ENCODE measurements around the gene FAM241B. TPM values are rescaled to one million over a fixed set of nuclear protein-coding genes. Genes with fewer than 3 reads are reported as not detected.

FAM241B gene
- total and polyA plus RNA-seq, 10 of the 15 experiments (the other 5 are each of a cell fraction or from before 2014, with no cell fraction given), result 0.09 to 0.99 (median 0.24) TPM

DNA sequence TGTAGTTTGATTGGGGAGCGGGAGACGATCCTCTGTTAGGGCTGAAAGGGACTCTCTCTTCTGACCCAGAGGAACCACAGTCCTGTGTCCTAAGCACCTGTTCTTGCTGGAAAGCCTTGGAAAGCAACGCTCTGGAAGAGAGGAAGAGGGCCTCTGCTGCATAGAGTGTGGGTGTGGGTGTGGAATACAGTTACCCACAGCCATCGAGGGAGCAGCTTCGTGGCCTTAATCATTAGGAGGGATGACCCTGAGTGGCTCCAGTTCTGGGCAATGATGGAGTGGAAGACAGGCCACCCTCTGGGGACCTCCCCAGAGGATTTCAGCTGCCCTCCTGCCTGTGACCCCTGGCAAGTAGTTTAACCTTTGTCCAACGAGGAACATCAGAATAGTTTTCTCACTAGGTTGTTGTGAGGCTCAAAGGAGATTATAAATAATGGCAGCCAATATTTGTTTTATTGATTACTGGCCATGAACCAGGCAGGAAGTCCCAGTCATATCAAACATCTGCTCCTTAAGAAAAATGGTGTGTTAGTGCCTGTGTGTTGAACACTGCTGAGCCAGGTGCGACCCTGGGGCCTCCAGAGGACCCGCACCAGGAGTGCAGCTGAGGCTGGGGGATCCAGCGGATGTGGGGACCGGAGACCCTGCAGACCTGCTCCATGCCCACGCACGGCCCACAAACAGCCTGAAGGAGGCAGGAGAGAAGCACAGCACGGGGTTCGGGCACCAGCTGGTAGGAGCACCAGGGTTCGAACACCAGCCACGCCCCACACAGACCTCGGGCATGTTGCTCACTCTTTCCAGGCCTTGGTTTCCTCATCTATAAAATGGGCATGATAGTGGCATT is 35.6 kb downstream of the FAM241B start (continued):
- TF ChIP-seq, protein P1, sequence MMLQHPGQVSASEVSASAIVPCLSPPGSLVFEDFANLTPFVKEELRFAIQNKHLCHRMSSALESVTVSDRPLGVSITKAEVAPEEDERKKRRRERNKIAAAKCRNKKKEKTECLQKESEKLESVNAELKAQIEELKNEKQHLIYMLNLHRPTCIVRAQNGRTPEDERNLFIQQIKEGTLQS (IDR thresholded peaks at IDR 0.05; ENCODE audit: borderline replicate concordance, extremely low read depth, low read depth, low read length), result no peak
- TF ChIP-seq IRF4 (IDR thresholded peaks at IDR 0.05; ENCODE audit: low read depth, low read length) (no peak), BHLHE40 (IDR thresholded peaks at IDR 0.05; ENCODE audit: borderline replicate concordance in 1 of 2, low read depth in 2 of 2, low read length in 1 of 2) (no peak), NRF1 (conservative IDR thresholded peaks at IDR 0.05; ENCODE audit: low read depth, low read length) (no peak)

DNA sequence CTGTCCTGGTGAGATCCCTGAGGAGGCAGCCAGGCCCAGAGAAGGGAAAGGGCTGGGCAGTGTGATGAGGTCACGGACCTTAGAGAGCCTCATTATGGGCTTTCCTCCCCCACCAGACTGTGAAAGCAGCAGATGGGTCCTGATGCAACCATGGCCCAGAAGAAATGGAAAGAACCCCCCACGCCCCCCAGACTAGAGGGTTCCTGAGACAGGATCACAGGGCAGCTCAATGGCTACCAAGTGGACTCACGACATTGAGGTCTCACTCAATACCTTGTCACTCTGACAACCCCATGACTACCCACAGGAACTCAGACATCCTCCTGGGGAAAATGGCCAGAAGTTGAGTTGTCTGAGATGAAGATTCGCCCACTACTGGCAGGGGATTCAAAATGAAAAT is 36.7 kb downstream of the FAM241B start:
- in situ Hi-C loops (cut with MboI), result no loop called here
- H3K4me2 ChIP-seq (ENCODE audit: control insufficient read depth, insufficient read depth), result no peak overlapping the region
- TF ChIP-seq, protein P2, sequence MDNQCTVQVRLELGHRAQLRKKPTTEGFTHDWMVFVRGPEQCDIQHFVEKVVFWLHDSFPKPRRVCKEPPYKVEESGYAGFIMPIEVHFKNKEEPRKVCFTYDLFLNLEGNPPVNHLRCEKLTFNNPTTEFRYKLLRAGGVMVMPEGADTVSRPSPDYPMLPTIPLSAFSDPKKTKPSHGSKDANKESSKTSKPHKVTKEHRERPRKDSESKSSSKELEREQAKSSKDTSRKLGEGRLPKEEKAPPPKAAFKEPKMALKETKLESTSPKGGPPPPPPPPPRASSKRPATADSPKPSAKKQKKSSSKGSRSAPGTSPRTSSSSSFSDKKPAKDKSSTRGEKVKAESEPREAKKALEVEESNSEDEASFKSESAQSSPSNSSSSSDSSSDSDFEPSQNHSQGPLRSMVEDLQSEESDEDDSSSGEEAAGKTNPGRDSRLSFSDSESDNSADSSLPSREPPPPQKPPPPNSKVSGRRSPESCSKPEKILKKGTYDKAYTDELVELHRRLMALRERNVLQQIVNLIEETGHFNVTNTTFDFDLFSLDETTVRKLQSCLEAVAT (IDR thresholded peaks at IDR 0.05), result no peak
- TF ChIP-seq, protein P3, sequence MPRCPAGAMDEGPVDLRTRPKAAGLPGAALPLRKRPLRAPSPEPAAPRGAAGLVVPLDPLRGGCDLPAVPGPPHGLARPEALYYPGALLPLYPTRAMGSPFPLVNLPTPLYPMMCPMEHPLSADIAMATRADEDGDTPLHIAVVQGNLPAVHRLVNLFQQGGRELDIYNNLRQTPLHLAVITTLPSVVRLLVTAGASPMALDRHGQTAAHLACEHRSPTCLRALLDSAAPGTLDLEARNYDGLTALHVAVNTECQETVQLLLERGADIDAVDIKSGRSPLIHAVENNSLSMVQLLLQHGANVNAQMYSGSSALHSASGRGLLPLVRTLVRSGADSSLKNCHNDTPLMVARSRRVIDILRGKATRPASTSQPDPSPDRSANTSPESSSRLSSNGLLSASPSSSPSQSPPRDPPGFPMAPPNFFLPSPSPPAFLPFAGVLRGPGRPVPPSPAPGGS (IDR thresholded peaks at IDR 0.05; ENCODE audit: borderline replicate concordance, insufficient read depth, low read depth, low read length, poor library complexity, severe bottlenecking), result no peak
- TF ChIP-seq POU2F2 (IDR thresholded peaks at IDR 0.05; ENCODE audit: borderline replicate concordance, low read depth, low read length) (no peak), MEF2B (IDR thresholded peaks at IDR 0.05; ENCODE audit: partially characterized antibody, poor library complexity, severe bottlenecking) (no peak), NBN (IDR thresholded peaks at IDR 0.05) (no peak), WRNIP1 (IDR thresholded peaks at IDR 0.05; ENCODE audit: borderline replicate concordance, low read depth, low read length) (no peak), CREM (IDR thresholded peaks at IDR 0.05; ENCODE audit: low read depth) (no peak), ETV6 (conservative IDR thresholded peaks at IDR 0.05 in 1 of 2, IDR thresholded peaks at IDR 0.05 in 1 of 2; ENCODE audit: borderline replicate concordance in 1 of 2, low read depth in 1 of 2) (no peak), IRF4 (IDR thresholded peaks at IDR 0.05; ENCODE audit: low read depth, low read length) (no peak), LARP7 (IDR thresholded peaks at IDR 0.05) (no peak), POLR2AphosphoS2 (IDR thresholded peaks at IDR 0.05; ENCODE audit: low read depth, low read length) (no peak)
- TF ChIP-seq, protein P4, sequence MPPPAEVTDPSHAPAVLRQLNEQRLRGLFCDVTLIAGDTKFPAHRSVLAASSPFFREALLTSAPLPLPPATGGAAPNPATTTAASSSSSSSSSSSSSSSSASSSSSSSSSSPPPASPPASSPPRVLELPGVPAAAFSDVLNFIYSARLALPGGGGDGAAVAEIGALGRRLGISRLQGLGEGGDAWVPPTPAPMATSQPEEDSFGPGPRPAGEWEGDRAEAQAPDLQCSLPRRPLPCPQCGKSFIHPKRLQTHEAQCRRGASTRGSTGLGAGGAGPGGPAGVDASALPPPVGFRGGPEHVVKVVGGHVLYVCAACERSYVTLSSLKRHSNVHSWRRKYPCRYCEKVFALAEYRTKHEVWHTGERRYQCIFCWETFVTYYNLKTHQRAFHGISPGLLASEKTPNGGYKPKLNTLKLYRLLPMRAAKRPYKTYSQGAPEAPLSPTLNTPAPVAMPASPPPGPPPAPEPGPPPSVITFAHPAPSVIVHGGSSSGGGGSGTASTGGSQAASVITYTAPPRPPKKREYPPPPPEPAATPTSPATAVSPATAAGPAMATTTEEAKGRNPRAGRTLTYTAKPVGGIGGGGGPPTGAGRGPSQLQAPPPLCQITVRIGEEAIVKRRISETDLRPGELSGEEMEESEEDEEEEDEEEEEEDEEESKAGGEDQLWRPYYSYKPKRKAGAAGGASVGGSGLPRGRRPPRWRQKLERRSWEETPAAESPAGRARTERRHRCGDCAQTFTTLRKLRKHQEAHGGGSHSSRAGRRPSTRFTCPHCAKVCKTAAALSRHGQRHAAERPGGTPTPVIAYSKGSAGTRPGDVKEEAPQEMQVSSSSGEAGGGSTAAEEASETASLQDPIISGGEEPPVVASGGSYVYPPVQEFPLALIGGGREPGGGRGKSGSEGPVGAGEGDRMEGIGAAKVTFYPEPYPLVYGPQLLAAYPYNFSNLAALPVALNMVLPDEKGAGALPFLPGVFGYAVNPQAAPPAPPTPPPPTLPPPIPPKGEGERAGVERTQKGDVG (CRISPR knock-in tag; IDR thresholded peaks at IDR 0.05), result no peak

More for the DNA sequence above, 36.7 kb downstream of the FAM241B start:
- CTCF ChIA-PET, result no interaction called here
- ATAC-seq (no peak), FAIRE-seq (no peak), DNase-seq (ENCODE audit: low read depth, low spot score) (no peak)
- RAD21 ChIA-PET (ENCODE audit: unreplicated experiment), result no interaction called here
- intact Hi-C loops (cut with micrococcal nuclease; ENCODE audit: unreplicated experiment), result no loop called here
- Histone ChIP-seq H3K79me2 (ENCODE audit: control insufficient read depth, insufficient read depth, low read length) (no peaks in the 10 kb centered on the region), H3K9me3 (replicated peaks; ENCODE audit: control insufficient read depth, insufficient read depth, low read length) (no peaks in the 10 kb centered on the region), H3K27ac (ENCODE audit: control insufficient read depth, insufficient read depth) (no peak overlapping the region), H3K9ac (ENCODE audit: control insufficient read depth, insufficient read depth, low read length) (no peak overlapping the region), H2AFZ (ENCODE audit: control insufficient read depth, low read depth, low read length) (no peak overlapping the region), H3K4me1 (ENCODE audit: control insufficient read depth, insufficient read depth, low read length) (no peaks in the 10 kb centered on the region), H3K36me3 (ENCODE audit: control insufficient read depth in 2 of 2, insufficient read depth in 2 of 2, low read length in 1 of 2) (no peaks in the 10 kb centered on the region), H3K4me3 (no peak overlapping the region), H4K20me1 (ENCODE audit: control insufficient read depth, insufficient read depth) (no peaks in the 10 kb centered on the region), H3K27me3 (replicated peaks in 1 of 2; ENCODE audit: control insufficient read depth in 2 of 2, insufficient read depth in 2 of 2, low read length in 1 of 2) (peaks cover 3% of the 10 kb centered on the region in 2 experiments)
- SMC1A ChIA-PET (ENCODE audit: uncharacterized antibody, unreplicated experiment), result no interaction called here
- POLR2A ChIA-PET, result no interaction called here
- WGBS (ENCODE audit: insufficient coverage, insufficient replicate concordance, low lambda C conversion rate, missing lambda C conversion rate), result 9% methylated on average over 4 of the region's 4 CpGs
- no TSS peak for BruUV-seq (replicated peaks)

All from GM12878 (cell line).